HG03571 (cell line): ENCODE results near the gene CALML6.

Source experiments
- ATAC-seq: cut with Tn5 transposase; IDR thresholded peaks from one replicate; pipeline ENCODE4 v1.9.1; 2021; ENCODE audit not compliant: unreplicated experiment

CALML6 gene

DNA sequence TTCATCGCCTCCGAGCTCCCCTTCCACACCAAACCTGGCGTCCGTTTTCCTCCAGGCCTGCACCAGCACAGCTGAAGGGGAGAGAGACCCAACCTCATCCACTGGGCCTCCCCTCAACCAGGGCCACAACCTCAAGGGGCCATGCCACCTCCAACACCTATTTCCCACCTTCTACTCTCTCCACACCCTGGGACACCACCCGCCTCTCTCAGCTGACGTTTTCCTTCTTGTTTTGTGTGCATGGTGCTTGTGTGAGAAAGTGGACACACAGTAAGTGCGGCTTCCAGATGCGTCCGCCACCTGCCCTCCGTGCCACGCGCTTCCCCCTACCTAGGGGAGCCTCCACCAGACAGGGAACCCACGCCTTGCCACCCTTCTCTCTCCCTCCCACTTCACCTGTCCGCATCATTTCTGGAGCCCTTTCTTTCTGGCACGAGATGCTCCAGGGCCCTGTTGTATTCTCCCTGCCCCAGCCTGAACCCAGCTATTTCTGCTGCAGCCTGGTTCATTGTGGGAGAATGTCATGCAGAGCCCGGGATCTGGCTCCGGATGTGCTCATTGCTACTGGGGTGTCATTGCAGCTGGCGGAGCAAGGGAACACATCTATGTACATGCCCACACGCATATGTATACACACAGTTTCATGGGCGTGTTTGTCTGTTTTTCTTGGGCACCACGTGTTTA, 22.8 kb upstream of the CALML6 start:
- no peak for ATAC-seq

- ATAC-seq: no peak
Measured at GRCh38 chr1:1892763-1893120, 22.3 kb upstream of the CALML6 start.

GRCh38 chr1:1893291-1893985, 21.6 kb upstream of the CALML6 start:
- no peak for ATAC-seq

- no peak for ATAC-seq
Measured at GRCh38 chr1:1893997-1894353, 21.1 kb upstream of the CALML6 start.

- ATAC-seq: no peak
Measured at GRCh38 chr1:1894354-1895059, 20.6 kb upstream of the CALML6 start.

DNA sequence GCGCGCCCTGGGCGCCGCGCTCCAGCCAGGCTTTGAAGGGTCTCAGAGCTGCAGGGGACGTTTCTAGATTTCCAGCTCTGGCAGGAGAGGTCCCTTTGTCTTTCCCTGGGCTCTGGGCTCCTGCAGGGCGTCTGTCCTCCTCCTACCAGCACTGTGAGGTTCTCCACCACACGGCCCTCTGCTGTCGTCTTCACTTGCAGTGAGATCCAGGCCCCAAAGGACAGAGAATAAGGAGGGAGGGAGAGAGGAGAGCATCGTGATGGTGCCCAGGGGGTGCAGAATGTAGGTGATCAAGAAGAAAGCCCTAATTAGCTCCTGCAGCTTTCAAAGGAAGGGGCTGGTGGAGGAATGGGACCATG, 20.0 kb upstream of the CALML6 start:
- ATAC-seq: no peak

DNA sequence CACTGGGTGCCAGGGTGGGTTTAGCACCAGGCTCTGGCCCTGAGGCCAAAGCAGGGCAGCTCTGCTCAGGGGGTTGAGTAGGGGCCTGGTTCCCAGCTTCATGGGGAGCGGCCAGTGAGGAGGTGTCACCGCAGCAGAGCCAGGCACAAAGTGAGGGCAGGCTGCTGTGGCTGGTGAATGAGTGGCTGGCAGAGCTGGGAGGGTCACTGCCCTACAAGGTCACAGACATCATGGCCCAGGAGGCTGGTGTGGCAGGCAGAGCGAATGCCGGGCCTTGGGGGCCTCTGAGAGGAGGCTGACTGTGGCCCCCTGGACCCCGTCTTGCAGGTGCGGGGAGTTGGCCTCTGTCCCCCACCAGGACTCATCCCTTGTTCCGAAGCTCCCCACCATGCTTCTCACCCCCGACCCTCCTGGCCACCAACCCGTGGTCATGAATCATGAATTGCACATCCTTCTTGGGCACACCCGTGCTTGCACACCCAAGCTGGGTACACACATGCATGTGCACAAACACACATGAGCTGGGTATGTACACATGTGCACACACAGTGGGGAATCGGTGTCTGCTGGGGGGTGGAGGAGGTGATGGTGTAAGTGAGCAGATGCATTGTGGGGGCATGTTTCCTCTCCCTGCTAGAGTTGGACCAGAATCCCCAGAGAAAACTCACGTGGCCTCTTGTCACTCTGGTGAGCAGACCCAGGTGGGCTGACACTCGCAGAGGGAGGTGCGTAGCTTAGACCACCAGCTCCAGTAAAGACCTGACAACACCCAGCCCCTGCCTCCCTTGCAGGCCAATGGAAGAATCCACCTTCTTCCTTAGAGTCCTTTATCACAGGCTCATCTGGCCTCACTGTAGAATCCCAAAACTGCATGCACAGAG, 19.4 kb upstream of the CALML6 start:
- no peak for ATAC-seq

GRCh38 chr1:1898246-1898933, 16.7 kb upstream of the CALML6 start:
- ATAC-seq: no peak

GRCh38 chr1:1899266-1899966, 15.6 kb upstream of the CALML6 start:
- ATAC-seq: no peak

DNA sequence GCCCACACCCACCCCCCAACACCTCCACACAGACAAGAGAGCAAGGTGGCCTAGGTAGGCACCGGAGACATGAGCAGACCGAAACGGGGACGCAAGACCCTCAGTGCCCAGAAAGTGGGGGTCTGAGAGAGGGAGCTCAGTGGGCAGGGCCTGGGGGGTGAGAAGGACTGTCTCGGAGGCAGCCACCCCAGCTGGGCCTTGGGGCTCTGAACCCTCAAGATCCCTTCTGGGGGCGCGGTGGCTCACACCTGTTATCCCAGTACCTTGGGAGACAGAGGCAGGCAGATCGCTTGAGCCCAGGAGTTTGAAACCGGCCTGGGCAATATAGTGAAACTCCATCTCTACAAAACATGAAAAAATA, 15.1 kb upstream of the CALML6 start:
- no peak for ATAC-seq

GRCh38 chr1:1900883-1901640, 14.0 kb upstream of the CALML6 start:
- ATAC-seq: no peak

- ATAC-seq: no peak
Measured at GRCh38 chr1:1901641-1902294, 13.3 kb upstream of the CALML6 start.

DNA sequence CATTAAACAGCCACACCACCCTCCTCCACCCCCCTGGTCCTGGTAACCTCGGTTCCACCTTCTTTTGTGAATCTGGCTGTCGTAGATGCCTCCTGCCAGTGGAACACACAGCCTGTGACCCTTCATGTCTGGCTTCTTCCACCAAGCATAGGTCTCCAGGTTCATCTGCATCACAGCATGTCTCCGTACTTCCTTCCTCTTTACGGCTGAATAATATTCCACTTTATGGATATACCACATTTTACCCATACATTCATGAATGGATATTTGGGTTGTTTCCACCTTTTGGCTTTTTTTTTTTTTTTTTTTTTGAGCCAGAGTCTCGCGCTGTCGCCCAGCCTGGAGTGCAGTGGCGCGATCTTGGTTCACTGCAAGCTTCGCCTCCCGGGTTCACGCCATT, 11.8 kb upstream of the CALML6 start:
- no peak for ATAC-seq

DNA sequence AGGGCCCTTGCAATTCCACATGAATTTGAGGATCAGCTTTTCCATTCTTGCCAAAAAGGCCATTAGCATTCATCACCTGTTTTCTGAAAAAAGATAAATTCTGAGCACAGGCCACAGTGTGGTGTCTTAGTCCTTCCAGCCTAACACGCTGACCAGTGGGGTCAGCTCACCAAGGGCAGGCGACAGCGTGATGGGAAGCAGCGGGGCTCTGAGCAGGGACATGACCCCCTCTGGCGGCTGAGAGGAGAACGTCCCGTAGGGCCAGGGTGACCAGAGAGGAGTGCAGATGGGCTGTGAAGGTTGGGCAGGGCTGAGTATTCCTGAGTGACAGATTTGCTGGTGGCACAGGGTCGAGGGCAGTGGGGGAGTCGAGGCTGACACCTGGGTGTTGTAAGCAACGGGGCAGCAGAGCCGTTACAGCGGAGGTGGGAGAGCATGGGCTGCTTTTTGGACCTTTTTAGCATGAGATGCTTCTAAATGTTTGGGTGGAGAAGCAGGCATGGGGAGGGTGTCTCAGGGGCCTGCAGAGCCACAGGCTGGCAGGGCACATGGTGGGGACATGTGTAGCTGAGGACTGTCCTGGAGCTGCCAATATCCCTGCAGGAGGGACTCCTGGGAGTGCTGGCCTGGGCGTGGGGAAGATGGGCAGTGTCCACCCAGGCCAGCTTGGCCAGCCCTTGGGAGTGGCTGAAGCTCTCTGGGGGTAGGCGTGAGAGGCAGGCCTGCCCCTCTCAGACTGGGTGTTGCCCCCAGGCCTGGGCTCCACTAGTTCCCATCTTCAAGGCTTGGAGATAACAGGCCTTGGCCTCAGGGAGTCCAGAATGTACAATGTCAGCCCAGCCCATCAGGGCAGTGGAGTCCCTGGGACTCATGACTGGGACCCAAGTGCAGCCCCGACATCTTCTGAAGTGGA, 8.6 kb upstream of the CALML6 start:
- no peak for ATAC-seq

DNA sequence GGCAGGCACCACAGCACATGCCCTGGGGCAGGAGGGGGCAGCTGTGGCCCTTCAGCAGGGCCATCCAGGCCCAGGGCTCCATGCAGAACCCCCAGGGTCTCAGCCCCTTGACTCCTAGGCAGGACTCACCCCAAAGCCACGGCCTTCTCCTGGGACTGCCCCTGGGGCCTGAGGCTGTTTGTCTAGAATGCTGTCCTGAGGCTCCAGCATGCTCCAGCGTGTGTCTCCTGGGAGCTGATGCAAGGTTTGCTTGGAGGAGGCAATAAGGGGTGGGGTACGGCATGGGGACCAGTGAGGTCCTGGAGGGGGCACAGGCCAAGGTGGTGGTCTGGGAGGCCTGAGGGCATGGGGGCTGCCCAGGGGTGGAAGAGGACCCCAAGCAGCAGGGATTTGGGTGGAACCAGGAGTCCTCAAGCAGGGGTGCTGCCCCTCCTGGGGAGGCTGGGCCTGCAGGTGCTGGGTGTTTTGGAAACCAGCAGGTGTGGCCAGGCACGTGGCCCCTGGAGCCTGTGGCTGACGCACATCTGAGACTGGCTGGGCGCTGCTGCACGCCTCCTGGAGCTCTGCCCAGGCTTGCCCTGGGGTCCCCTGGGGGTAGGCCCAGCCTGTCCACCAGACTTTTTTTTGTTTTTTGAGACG, 7.8 kb upstream of the CALML6 start:
- ATAC-seq: no peak

GRCh38 chr1:1908506-1908791, 6.6 kb upstream of the CALML6 start:
- ATAC-seq: no peak

DNA sequence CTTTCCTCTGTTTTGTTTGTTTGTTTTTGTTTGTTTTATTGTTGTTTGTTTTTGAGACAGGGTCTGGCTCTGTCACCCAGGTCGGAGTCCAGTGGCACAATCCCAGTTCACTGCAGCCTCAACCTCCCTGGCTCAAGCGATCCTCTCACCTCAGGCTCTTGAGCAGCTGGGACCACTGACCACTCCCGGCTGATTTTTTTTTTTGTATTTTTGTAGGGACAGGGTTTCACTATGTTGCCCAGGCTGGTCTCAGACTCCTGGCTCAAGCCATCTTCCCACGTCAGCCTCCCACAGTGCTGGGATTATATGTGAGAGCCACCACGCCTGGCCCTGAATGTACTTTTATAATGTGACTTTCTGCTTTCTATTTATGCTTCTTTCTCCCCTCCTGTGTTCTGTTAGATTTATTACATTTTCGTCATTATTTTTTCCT, 5.0 kb upstream of the CALML6 start:
- ATAC-seq: no peak
